ENCODE results near the gene DSTN. TPM values are rescaled to one million over a fixed set of nuclear protein-coding genes. Genes with fewer than 3 reads are reported as not detected.

DSTN gene
- total RNA-seq, 1 donor from 2014 or later, result 878 TPM

GRCh38 chr20:17545127-17545526 lies 24.7 kb upstream of the DSTN start:
- peak; percentile 17 for DNase-seq (ENCODE audit: low spot score)

- no peak for DNase-seq (ENCODE audit: low spot score)
These were observed 20.7 kb upstream of the DSTN start for GRCh38 chr20:17549131-17549530.

GRCh38 chr20:17555106-17555505 lies 14.8 kb upstream of the DSTN start:
- no peak for DNase-seq (ENCODE audit: low spot score)

DNA sequence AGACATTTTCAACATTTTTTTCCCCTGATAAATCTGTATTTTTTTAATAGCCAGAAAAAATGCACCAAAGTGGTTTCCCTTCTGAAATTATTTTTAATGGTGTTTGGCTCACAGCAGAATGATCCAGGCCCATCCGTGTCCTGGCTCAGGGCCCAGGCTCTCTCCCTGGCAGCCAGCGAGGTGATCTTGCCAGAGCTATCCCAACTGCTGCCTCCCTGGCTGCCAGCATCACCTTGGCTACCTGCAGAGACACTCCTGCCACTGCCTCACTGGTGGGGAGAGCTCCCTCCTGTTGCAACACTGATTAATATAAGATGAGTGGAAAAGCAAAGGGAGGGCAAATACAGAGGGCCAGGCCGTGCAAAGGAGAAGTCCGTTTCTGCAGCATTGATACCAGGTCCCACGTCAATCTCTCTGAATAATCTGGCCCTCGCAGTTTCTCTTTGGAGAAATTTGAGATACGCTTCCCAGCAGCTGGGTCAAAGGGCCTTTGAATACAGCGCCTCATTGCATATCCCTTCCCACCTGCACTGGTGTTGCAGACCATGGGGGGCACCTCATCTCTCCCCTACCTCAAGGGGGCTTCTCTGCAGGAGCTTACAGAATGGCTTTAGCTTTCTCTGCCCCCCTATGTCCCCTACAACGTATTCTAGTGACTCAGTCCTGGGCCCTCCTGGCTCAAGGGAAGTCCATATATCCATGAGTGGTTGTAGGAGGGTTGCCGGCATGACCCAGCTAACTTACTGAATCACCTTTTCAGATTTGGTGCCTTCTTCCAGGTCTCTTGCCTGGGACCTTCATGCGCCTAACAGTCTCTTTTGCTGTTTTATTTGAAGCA lies 12.8 kb upstream of the DSTN start:
- no peak for DNase-seq (ENCODE audit: low spot score)

DNA sequence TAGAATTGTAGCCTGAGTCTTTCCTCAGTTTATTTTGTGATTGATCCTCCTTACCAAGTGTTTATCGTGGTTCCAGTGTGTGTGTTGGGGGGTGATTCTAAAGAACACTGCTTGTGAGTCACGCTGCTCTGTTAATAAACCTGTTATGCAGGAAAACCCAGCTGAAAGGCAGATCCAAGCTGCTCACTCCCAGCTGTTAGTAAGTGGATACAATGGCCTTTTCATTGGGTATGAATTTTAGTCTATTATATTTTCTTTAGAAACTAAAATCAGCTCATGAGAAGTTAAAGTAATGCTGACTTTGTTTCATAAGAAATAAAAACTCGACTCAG lies 12.2 kb upstream of the DSTN start:
- DNase-seq (ENCODE audit: low spot score), result peak; percentile 76

GRCh38 chr20:17558154-17558940 lies 11.5 kb upstream of the DSTN start:
- peak; percentile 90 for DNase-seq (ENCODE audit: low spot score)

- no peak for DNase-seq (ENCODE audit: low spot score)
These were observed 11.0 kb upstream of the DSTN start for GRCh38 chr20:17558941-17559304.

DNA sequence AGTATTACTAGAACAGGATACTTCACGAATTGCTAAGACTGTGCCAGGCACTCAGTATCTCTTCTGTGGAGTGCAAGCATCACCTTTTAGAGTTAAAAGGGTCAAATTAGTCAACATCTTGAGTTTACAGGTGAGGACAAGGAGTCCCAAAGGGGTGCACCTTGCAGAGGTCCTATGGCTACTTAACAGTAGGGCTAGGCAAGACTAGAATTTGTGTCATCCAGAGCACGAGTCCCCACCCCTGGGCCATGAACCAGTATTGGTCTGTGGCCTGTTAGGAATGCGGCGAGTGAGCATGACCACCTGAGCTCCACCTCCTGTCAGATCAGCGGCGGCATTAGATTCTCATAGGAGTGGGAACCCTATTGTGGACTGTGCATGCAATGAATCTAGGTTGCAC lies 10.5 kb upstream of the DSTN start:
- no peak for DNase-seq (ENCODE audit: low spot score)

- no peak for DNase-seq (ENCODE audit: low spot score)
These were observed 9.4 kb upstream of the DSTN start for GRCh38 chr20:17560344-17561074.

DNA sequence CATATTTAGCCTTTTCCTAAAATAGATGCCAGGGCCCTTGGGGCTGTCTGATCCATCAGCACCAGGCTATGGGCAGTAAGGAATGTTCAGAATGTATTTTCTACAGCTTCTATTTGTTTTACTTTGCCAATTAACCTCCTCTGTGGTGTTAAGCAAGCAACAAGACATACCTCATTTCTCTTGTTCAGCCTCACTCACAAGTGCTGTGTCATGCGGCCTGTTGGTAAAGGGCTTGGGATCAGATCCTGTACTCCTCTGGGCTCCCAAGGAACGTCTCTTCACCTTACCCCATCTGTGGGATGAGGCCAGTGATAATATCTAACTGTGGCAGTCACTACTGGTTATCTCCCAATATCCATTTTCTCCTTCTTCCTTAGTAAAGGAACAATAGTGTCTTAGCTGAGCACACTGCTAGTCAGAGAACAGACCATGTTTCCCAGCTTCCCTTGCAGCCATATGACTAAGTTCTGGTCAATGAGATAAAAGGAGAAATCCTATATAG lies 7.0 kb upstream of the DSTN start:
- no peak for DNase-seq (ENCODE audit: low spot score)

DNA sequence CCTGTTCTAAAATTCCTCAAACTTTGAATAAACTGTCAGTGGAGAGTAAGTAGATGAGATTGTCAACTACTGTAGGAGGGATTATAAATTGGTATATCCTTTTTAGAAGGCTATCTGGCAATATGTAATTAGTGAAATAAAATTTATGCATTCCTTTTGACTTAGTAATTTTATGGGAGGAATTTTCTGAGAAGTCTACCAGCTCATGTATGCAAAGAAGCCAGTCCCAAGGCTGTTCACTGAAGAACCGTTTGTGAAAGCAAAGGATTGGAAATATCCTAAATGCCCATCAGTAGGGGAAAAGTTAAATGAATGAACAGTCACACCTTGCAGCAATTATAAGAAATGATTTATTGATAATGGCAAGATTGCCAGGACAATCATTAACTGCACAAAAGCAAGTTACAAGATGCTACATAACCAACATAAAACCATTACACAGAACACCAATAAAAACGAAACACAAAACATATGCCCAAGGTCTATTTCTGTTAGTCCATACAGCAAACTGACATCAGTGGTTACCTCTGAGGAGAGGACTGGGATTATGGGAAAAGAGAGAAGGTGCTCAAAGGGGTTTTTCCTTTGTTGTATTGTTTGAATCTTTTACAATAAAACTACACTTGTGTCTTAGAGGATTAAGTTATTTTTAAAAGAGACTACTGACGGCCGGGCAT lies 4.6 kb upstream of the DSTN start:
- no peak for DNase-seq (ENCODE audit: low spot score)

GRCh38 chr20:17566345-17566744 lies 3.5 kb upstream of the DSTN start:
- DNase-seq (ENCODE audit: low spot score), result no peak

GRCh38 chr20:17568045-17568788 lies 1.7 kb upstream of the DSTN start:
- DNase-seq (ENCODE audit: low spot score), result peak; percentile 23

DNA sequence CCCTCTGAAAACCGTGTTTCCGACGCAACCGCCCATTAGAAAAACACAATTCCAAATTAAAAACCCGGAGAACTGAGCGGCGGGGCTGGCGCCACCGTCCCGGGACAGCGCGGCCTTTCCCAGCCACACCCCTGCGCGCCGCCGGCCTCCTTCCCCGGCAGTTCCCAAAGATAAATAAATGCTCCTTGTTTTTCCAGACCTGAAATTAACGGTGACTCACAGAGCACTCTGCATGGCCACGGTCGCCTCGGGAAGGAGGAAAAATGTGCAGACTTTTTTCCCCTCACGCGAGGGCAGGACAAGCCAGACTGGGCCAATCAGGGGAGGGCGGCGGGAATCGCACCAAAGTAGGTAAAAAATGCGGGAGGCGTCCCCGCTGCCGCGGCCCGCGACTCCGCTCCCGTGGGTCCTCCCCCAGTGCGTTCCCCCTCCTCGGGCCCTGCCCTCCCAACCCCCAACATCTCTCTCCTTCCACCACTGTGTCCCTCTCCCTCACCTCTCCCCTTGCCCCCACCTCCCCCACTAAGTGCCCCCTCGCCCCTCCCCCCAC lies 828 bp upstream of the DSTN start:
- DNase-seq (ENCODE audit: low spot score), result peak; percentile 95

- peak; percentile 74 for DNase-seq (ENCODE audit: low spot score)
These were observed 675 bp downstream of the DSTN start for GRCh38 chr20:17570347-17571152.

DNA sequence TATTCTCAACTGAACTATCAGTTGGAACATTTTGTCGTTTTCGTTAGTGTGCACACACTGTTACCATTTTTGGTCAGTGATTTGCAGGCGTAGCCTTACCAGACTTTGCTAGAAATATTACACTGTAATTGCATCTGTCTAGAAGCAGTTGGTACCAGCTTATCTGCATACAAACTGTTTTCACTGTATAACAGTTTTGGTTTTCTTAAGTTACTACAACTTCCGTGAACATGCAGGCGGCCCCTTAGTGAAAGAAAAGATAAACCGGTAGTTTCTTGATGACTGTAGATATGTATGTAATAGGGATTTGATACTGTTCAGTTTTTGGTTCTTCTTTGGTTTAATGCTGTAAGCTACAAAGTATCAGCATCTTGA lies 1.3 kb downstream of the DSTN start:
- peak; percentile 54 for DNase-seq (ENCODE audit: low spot score)

GRCh38 chr20:17572034-17572638 lies 2.3 kb downstream of the DSTN start:
- no peak for DNase-seq (ENCODE audit: low spot score)

- no peak for DNase-seq (ENCODE audit: low spot score)
These were observed 3.6 kb downstream of the DSTN start for GRCh38 chr20:17573463-17573862.

GRCh38 chr20:17576215-17576614 lies 6.3 kb downstream of the DSTN start:
- DNase-seq (ENCODE audit: low spot score), result no peak
